Cerebellar cortex (tissue), 1 donor: ENCODE results near the gene OXTR.
A peak's percentile ranks its signal among the peaks of the same experiment; 100 is the strongest.

ENCODE experiments used
- DNase-seq: peaks from one replicate; pipeline ENCODE4 v3.0.0-alpha.2; 2015; ENCODE audit warnings: low spot score

OXTR gene

GRCh38 chr3:8769088-8769822, at the start of gene OXTR:
Gene OXTR, minus strand, starts transcription at chr3:8769613. Its CDS starts 1,426 bp downstream, at chr3:8768187.
- peak; percentile 47 for DNase-seq

- no peak for DNase-seq
Observed at GRCh38 chr3:8817486-8817885, 48.1 kb upstream of the OXTR start.

GRCh38 chr3:8816106-8816505, 46.7 kb upstream of the OXTR start:
- no peak for DNase-seq

GRCh38 chr3:8813411-8813810, 44.0 kb upstream of the OXTR start:
- DNase-seq: no peak

DNA sequence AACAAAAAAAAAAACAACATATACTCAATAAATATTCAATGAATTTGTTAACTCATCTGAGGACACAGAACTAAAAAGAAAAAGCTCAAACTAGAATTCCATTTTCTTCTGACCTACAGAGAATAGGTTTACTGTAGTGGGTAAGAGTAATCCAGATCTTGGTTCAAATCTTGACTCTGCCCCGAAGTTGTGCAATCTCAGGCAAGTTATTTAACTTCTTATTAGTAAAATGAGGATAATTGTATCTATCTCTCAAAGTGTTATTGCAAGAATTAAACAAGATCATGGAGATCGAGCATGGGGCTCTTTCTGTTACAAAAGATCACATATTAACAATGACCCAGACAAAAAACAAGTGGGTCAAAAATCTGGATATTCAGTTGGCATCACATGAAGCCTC, 41.1 kb upstream of the OXTR start:
- DNase-seq: no peak

DNA sequence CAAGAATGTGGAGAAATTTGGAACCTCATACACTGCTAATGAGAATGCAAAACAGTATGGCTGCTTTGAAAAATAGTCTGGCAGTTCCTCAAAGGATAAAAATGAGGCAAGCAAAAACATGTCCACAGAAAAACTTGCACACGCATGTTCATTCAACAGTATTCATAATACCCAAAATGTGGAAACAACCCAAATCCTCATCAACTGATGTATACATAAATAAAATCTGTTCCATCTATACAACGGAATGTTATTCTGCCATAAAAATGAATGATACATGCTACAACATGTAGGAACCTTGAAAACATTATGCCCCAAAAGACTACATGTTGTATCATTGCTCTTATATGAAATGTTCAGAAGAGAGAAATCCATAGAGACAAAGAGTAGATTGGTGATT, 36.4 kb upstream of the OXTR start:
- DNase-seq: no peak

DNA sequence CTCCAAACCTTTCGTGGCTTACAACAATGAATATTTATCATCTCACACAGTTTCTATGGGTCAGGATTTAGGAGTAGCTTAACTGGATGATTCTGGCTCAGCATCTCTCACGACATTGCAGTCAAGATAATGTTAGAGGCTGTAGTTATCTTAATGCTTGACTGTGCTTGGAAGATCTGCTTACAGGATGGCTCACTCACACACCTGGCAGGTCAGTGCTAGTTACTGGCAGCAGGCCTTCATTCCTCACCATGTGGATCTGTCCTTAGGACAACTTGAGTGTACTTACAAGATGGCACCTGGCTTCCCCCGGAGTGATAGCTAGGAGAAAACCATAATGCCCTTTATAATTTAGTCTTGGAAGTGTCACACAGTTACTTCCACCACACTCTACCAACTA, 32.8 kb upstream of the OXTR start:
- no peak for DNase-seq

GRCh38 chr3:8800016-8800415, 30.6 kb upstream of the OXTR start:
- no peak for DNase-seq

DNA sequence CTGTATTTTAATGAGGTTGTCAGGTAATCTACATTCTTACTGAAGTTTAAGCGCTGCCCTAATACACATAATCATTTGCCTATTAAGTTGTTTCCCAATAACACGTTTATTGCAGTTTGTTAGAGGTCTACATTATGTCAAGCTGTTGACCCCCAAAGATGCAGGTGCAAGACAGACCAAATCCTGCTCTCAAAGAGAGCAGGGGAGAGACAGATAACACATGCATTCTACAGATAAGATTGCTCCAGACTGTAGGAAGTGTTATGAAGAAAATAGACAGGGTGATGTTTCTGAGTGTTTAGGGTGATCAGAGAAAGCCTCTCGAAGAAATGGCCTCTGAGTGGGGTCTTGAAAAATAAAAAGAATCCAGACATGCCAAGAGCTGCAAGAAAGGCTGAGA, 24.8 kb upstream of the OXTR start:
- DNase-seq: no peak

GRCh38 chr3:8793242-8793641, 23.8 kb upstream of the OXTR start:
- peak; percentile 31 for DNase-seq

DNA sequence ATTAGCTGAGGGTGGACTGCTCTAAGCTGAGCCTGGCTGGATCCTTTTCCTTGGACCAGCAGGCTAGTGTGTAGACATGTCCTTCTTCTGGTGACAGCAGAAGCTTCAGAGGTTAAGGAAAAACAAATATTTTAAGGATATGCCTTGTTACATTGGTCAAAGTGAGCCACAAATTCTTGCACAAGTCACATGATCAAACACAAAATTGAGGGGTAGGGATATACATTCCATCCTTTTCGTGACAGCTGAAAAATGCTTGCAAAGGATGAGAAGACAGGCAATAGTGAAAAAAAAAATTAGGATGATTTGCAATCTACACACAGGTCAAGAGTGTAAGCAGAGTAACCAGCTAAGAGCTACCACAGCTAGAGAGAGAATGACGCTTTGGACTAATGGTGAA, 21.1 kb upstream of the OXTR start:
- no peak for DNase-seq

DNA sequence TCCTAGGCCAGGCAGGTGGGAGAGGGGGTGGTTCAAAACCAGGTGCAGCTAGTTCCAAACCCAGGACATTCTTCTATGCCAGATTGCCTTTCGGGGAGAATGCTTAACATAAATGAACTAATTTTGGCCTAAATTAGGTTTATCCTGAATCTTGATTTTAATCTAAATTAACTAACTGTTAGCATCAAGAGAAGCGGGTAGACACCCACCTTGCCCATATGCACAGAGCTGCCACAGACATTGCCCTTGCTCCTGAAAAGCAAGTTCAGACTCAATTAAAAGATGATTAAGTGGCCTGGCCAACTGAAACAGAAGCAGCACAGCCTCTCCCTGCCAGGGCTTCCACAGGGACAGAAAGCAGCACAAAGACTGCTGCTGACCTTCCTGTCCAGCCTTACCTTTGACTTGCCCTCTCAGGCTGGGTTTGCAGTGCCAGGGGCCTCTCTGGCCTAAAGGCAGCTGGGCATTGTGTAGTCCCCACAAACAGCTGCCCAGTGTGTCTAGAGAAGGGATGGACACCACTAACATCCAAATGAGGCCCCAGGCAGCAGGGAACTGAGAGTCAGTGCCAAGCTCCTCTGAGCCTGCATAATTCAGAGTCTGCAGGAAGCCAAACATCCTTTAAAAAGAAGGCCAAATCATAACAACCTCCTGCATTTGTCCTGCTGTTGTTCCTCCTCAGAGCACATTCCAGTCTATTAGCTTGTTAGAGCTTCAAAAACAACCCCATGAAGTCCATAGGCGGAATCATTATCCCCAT, 15.4 kb upstream of the OXTR start:
- DNase-seq: peak; percentile 12

- no peak for DNase-seq
Observed at GRCh38 chr3:8780279-8780678, 10.9 kb upstream of the OXTR start.

- DNase-seq: no peak
Observed at GRCh38 chr3:8778475-8778874, 9.1 kb upstream of the OXTR start.

- DNase-seq: no peak
Observed at GRCh38 chr3:8777978-8778267, 8.5 kb upstream of the OXTR start.

GRCh38 chr3:8777201-8777977, 8.0 kb upstream of the OXTR start:
- DNase-seq: no peak

GRCh38 chr3:8776406-8776805, 7.0 kb upstream of the OXTR start:
- DNase-seq: no peak

DNA sequence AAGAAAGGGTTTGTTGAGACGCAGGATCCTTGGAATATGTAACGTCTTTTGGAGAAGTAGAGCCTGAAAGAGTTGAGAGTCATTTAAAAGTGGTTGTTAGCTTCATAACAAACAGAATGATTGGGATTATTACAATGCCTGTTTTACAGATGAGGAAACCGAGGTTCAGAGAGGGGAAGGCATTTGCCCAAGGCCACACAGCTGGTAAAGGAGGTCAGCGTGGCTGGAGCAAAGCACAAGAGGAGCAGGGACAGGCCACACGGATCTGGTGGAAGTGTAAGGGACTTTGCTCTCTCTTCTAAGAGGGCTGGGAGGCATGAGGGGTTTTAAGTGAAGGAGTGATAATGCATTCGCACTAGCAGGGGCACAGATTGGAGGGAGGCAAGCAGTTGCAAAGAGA, 6.2 kb upstream of the OXTR start:
- no peak for DNase-seq

DNA sequence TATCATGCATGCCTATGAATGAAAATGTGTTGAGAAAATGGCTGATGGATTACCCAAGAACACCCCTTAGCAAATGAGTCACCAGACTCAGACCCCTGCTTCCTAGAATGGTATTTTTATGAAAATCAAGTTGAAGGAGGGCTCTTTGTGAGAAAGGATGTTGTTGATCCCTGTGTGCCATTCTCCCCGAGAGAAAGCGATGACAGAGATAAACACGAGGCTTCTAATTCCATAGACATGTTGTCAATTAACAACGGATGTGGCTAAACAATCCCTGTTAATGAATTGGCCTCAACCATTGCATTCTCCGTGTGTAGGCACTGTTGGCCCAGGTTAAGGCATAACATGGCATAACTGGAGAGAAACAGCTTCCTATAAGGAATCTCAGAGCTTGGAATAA, 5.8 kb upstream of the OXTR start:
- DNase-seq: no peak

DNA sequence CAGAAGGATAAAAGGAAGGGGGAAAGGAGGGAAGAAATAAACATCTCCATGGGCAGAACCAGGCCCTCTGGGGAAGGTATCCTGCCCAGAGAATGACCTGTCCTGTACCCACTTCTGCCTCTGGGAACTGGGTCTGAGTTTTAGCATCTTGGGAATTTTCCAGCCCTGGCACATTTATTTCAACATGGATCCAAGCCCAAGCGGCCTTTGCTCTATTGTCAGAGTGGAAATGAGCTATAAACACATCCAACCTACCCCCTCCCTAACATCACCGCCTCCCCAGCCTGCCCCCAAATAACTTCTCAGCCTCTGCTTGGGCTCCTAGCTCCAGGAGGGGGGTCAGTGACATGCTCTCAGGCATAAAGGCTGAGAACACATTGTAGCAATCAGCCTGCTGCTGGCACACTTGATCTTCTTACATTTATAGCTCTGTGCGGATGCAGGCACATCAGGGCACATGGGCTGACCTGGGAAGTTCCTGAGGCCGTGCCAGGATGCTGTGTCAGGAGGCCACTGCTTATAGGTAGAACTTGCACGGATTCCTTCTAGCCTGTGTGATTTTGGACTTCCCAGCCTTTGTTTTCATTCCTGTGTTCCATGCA, 4.6 kb upstream of the OXTR start:
- no peak for DNase-seq

DNA sequence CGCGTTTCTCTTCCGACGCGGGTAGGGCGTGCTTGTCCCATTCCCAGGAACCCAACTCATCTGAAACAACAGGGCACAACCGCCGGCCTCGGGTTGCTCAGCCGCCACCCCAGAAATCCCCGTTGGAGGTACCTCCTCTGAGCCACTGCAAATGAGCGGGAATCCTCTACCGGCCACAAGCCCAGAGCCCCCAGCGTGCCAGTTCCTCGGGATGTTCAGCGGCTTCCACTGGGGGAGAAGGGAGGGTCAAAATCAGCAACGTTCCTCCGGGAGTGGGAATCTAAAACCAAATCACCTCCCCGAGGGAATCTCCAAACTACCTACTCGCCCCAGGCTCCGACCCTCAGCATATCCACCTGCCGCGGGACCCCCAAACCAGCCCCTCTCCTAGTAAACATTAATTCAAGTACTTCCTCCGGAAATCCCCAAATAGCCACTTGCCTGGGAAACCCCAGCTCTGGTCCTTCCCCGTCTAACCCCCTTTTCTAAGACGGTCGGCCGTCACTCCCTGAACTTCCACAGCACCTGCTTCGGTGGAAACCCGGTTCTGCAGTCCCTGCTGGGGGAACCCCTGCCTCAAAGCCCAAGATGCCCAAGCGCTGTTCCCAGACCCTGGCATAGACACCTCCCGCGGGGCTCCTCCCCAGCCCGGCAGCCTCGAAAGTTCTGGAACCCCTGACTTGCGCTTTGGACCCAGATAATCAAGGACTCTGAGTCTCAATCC, 887 bp downstream of the OXTR start:
- DNase-seq: no peak
